ENCODE results near the gene ACBD6.

- TF ChIP-seq POLR2AphosphoS5 (IDR thresholded peaks at IDR 0.05) (no peak), CTCF (IDR thresholded peaks at IDR 0.05) (no peak), POLR2A (IDR thresholded peaks at IDR 0.05) (no peak)
Measured at GRCh38 chr1:180282401-180283044, 219.9 kb downstream of the ACBD6 start.

Measured in stomach (tissue), 4 donors.